HG03108 (cell line): ENCODE measurements around the gene HDGFL2.

ENCODE experiments used
- ATAC-seq: cut with Tn5 transposase; IDR thresholded peaks from one replicate; pipeline ENCODE4 v1.9.1; 2021; ENCODE audit warnings: moderate library complexity; ENCODE audit not compliant: unreplicated experiment

HDGFL2 gene

DNA sequence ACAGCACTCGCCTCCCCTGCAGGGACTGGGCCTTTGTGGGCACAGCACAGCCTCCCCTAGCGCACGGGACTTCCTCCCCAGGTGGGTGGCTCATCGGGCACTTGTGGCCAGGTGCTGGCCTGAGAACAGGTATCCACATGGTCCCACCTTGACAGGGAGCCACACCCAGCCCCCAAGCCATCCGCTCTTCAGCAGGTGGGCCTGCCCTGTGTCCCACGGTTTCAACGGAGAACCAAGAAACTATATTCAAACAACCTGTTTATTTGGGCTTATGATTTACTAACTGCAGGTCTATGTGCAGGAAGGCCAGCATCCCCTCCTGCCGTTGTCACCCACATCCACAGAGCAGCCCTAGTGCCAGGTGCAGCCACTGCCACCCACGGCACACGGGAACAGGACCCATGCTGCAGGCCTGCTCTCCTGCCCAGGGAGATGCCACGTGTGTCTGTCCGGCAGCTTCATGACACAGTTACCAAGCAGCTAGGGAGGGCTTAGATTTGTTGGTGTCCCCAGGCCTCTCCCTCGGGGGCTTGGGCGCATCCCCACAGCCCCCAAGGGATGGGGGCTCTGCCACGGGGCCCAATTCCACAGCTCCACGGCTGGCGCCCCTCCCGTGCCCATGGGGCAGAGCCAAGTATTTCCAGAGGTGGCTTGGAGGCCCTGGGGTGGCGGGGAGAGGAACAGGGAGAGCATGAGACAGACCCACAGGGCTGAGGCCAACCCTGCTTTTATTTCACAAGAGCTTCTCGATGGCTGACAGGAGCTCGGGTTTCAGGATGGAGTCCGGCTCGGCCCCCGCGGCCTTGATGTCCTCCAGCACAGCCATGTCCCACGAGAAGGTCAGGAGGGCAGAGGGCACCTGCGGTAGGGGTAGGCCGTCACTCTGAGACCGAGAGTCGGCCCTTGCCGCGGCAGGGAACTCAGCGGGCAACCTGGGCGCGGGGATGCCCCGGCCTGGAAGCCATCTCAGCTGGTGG lies 27.0 kb upstream of the HDGFL2 start:
- ATAC-seq: no peak

DNA sequence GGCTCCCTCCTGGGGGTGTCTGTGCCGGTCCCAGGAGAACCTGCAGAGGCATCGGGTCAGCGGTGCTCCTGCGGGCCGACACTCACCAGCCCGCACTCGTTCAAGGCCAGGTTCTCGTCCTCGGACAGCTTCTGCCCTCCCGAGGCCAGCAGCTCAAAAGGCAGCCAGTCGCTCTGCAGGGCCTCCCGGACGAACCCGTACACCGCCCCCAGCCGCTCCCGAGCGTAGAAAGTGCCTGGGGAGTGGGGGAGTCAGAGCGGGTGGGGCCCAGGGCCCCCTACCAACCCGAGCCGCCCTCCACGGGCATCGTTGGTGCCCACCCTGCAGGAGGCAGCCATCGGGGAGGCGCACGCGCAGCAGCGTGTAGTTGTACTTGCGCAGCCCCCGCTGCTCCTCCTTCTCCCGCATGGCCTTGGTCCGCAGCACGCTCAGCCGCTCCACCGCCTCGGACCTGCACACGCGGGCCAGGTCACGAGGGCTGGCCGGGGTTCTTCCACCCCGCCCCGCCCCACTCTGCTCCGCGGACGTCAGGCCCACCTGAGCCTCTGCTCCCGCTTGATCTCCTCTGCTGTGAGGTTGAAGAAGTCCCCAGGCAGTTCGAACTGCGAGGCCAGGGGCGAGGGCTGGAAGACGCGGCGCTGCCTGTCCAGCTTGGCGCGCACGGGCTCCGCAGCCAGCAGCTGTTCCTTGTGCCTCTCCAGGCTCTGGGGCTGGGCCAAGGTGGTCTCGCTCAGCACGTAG lies 26.0 kb upstream of the HDGFL2 start:
- no peak for ATAC-seq

DNA sequence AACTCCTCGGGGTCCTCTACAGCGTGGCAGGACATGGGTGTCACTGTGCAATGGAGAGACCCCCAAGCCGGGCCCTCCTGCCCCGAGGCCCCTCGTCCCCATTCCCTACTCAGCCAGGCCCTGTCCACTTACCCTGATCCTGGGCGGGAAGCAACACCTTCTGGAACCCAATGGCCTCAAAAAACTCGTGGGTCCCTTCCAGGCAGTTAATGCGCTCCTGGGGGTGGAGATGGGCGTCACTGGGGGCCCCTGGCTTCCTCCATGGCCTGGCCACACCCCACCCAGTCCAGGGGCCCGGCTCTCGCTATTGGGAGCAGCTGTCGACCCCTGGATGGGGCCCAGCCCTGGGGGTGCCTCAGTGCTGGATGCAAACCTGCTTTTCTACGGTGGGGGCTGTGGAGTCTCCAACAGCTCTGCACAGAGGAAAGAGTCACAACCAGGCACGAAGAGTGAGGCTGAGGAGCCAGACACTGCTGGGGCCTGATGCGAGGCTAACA lies 25.3 kb upstream of the HDGFL2 start:
- no peak for ATAC-seq

DNA sequence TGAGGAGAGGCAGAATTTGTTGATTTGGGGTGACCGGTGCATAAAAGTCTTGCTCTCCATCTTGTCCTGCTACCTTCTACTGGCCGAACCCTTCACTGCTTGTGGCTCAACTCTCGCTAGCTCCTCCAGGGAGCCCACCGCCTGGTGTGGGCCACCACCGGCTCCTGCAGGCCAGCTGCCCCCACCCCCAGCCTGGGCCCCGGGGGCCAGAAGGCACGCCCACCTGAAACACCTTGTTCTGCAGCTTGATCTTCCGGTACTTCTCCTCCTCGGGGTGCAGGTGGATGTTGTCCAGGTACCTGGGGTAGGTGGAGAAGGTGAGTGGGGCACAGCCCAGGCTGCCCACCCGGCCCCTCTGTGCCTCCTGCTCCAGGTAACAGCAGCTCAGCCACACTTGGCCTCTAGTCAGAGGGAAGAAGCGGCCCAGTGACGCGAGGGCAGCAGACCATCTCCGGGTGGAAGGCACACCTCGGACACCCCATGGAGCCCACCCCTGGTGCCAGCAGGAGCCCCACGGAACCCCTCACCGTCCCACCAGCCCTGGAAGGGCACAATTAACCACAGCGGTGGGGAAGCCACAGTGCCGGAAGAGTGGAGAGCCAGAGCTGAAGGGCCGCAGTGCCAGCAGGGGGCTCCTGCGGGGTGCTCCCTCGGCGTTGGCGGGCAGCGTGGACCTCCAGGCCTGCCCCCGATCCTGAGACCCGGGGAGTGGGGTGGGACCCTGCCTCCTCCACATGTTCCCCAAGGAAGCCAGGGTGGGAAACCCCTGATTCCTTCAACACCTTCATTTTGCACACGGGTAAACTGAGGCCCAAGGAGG lies 24.6 kb upstream of the HDGFL2 start:
- ATAC-seq: no peak

DNA sequence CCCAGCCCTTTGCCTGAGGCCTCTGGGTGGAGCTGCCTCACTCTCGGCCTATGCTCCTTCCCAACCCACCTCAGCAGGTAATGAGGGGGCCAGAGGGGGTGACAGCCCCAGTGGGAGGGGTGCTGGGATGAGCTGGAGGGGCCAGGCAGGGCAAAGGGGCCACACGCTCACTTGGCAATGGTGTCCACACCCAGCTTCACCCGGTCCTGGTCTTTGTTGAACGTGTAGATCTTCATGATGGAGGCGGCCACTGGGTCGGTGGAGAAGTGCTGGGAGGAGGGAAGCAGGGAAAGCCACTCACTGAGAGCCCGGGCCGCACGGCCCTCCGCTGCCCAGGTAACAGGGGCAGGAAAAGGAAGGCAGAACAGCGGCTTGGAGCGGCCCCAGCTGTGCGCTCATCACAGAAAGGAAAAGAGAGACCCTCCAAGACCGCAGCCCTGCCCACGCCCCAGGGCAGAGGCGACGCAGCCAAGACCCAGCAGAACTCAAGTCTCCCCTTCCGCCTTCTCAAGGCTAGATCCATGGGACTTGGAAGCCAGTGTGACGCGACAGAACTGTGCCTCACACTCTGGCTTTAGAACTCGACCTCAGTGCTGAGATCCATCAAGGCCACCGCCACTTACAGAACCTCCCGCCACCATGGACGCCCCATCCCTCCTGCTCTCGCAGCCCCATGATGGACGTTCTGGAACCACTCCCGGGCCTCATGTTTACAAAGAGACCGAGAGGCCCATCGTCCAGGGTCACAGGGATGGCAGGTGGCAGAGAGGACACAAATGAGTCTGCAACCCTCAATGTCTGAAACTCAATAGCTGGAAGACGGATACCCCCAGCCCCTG lies 23.7 kb upstream of the HDGFL2 start:
- ATAC-seq: no peak

DNA sequence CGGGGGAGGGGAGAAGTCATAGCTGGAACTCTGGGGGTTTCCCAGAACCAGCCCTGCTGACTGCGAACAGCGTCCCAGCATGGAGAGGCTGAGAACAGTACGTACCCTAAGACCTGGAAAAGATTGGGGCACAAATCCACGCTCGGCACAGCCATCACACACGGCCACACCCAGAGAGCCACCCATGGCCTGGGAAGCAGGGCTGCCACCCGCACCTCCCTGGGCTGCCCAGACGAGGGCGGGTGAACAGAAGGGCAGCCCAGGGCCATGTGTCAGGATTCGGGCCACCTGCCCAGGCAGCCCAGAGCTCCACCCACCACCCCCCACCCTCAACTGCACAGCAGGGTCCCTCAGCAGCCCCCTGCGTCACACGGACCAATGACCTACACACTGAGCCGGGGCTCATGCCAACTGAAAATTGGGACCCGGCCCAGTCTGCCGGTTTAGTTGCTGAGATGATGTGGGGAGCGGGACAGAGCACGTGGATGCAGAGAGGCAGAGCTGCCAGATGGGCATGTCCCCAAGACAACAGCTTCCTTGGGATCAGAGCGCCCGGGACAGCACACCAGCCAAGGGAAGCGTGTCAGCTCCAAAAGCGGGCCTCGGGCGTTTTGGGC lies 23.0 kb upstream of the HDGFL2 start:
- ATAC-seq: no peak

DNA sequence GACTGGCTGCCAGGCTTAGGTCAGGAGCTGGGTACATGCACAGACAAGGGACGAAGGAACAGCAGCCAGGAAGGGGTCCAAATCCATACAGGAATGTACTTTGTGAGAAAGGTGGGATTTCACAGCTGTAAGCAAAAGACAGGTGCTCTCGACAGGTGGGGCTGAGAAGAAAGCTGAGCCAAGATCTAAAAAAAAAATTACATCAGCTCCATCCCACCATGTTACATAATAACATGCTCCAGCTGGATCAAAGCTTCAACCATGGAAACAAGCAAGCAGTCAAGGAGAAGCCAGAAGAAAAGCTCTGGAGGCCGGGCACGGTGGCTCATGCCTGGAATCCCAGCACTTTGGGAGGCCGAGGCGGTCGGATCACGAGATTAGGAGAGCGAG lies 22.5 kb upstream of the HDGFL2 start:
- ATAC-seq: no peak

DNA sequence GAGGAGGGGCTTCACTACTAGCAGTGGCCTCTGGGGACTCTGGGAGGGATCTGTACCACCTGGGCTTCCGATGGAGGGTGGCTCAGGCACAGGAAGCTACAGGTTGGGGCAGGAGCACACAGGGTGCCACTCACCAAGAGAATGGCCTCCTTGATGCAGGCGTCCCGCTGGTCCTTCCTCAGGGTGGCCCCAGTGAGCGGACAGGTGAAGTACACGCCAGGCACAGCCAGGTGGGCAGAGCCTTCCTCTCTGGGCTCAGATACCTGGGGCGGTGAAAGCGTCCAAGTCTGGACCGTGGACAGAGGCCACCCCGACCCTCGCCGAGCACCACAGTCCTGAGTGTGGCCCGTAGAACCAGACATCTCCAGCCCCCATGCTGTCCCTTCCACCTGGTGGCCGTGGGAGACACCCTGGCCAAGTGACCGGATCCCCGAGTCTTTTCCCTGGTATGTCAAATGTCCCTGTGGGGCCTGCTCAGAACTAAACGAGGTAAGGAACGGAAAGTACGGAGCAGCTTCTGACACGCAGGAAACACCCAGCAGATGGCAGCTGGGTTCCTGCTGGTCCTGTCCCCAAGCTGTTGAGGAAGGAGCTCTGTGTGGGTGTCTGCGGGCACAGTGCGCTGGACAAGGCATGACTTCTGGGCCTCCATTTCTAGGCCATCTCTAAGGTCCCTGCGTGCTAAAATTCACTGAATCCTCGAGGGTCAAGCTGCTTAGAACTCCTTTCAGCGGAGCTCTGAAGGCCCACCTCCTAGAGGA lies 19.7 kb upstream of the HDGFL2 start:
- no peak for ATAC-seq

DNA sequence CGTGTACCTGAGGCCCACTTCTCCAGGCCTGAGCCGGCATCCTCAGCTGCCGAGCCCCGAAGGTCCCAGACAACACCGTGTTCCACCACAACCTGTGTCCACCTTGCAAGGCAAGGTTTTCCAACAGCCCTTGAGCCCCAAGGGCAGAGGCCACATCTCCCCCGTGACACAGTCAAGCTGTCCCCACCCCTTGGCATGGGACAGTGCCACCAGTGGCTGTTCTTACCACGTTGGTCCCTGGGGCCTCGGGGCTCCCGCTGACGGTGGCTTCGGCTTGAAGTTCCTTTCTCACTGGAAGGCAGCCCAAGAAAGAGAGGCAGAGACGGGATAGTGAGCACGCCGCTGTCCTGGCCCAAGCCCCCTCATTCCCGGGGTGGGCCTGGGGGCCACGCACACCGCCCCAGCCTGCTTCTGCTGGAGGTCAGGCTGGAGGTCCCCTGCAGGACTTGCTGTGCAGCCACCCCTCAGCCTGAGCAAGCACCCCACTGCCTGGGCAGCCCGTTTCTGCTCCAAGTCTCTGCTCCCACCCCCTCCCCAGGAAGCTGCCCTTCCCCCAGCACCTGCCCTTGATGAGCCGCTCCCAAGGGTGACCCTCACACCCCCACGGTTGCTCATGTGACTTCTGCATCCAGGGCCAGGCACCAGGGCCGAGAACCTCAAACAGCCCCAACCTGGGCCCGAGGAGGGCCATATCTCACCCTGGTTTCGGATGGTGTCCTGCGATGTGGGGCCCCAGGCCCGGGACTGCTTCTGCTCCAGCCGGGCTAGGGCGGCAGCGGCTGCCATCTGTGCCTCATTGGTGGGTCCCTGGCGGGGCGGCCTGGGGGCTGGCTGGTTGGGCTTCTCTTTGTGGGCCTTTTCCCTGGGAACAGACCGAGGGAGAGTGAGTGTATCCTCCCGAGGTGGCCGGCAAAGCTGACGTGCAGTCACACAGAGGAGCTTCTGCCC lies 18.6 kb upstream of the HDGFL2 start:
- no peak for ATAC-seq

DNA sequence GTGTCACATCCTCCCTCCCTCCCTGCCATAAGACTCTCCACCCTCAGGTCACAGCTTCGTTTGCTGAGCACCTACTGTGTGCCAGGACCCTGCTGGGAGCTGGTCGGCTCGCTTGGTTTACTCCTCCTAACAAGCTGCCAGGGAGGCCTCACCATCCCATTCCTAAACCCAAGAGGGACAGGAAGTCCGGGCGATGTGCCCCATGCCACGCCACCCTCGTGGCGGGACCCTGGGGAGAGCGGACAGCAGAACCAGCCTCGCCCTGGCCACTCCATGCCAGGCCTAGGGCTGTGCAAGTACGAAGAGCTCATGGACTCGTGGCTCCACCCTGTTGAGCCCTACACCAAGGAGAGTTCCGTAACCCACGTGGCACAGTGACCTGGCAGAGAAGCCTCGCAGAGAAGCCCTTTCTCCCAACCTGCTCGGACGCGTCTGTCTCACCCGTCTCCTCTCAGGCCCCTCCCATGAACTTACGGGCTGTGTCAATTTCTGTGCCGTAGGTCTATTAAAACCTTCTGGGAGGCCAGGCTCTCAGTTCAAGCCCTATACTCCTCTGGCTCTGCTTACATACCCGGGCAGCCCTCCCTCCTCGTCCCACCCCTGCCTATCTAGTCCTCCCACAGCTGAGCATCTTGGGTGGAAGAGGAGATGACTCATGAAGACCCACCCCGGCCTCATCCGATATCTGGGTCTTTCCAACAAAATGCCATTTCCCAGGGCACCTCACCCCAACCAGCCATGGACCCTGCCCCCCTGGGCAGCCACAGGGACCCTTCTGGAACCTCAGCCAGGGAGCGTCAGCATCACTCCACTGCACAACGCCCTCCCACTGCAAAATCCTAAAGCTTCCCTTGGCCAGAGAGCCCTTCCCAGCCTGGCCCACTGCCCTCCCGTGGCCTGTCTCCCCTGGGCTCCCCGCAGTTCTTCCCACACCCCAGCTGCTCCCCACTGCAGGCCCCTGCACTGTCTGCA lies 17.1 kb upstream of the HDGFL2 start:
- no peak for ATAC-seq

DNA sequence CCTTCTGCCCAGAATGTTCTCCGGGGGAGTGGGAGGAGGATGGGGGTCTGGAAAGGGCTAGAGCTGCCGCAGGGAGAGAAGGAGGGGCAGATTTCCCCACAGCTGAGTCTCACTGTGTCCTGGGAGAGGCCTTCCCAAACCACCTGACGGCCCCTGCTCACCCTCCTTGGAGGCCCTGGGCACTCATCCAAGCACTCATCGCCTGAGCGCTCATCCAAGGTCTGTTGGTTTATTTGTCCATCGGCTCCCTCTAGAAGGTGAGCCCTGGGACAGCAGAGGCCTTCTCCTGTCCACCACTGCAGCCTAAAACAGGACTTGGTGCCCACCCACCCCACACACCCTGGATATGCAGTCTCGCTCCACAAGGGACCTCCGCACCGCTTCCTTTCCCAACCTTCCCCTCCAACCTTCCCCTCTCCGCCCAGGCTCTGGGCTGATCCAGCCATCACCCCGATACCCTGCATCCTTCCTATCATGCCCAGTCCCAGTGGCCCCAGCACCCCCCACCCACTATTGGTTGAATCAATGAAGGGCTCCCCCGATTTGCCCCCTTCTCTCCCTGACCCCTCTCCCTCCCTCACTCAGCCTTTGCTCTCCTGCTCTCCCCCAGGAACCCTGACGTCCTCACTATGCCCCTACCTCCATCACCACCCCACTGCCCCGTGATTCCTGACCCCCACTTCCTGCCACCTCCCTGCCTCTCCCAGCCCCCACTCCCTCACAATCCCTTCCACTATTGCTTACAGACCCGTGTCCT lies 16.2 kb upstream of the HDGFL2 start:
- ATAC-seq: no peak

DNA sequence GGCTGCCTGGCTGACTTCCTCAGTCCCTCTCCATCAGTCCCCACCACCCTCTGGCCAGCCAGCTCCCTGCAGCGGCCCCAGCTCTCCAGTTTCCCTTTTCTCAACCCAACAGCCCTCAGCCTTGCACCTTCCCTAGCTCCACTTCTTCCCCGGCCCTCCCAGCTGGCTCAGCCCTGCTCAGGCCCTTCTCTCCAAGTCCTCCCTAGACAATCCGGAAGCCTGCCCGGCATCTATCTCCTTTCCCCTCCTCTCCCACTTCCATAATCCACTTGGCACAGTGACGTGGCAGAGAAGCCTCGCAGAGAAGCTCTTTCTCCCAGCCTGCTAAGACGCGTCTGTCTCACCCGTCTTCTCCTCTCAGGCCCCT lies 15.6 kb upstream of the HDGFL2 start:
- ATAC-seq: no peak

DNA sequence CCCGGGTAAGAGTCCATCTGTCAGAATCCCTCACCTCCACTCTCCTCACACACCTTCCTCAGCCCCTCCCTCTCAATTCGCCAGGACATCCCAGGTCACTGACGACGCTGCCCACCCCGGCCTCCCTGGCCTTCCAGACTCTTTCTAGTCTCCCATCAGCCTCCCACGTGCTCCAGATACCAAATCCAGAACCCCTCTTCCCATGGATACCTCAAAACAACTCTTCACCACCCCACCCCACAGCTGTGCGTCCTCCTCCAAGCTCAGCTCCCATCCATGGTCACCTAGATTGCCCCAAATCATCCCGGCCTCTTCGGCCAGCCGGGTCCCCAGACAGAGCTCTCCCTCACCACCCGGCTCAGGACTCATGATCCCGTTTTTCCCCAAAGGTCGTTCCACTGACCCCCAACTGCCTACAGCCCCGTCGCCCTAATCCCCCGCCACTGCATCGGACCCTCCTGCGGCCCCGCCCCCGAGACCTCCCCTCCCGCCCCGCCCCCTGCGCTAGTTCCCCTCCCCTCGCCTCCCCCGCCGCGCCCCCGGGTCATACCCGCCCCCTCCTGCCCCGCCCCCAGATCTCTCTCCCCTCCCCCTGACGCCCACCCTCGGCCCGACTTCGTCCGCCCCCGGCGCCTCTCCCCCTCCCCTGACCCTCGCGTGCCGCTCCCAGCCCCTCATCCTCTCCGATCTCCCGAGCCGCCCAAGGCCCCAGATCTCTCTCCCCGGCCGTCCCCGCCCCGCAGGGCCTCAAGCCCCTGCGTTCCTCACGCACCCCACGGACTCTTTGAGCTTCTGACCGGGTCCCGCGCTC lies 15.0 kb upstream of the HDGFL2 start:
- ATAC-seq: no peak

DNA sequence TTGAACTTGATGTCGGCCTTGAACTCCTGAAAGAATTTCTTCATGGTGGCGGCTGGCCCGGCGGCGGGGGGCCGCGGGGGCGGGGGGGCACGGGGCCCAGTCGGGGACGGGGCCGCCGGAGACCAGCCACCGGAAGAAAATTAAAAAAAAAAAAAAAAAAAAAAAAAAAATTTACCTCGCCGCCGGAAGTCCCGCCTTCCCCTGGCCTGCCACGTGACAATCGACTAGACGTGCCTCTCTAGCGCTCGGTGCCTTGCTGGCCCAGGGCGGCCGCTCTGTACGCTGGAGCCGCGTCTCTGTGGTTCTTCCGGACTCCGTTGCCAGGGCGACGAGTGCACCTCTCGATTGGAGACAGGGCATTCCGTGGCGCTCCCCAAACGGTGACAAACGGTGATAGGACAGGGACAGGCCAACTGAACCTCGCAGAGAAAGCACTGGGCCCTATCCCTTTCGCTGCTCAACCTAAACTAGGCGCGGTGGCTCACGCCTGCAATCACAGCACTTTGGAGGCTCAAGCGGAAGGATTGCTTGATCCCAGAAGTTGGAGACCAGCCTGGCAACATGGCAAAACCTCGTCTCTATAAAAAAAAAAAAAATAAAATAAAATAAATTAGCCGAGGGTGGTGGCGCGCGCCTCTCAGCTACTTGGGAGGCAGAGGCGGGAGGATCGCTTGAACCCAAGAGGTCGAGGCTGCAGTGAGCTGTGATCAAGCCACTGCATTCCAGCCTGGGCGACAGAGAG lies 14.3 kb upstream of the HDGFL2 start, which contains the start of gene UBXN6:
UBXN6 (minus strand) TSS at position 141 of the 742 bp plus-strand sequence; CDS start at position 44, 97 bp downstream.
- peak; percentile 94 for ATAC-seq
